ENCODE measurements around the gene TEX53. TPM values are rescaled to one million over a fixed set of nuclear protein-coding genes. Genes with fewer than 3 reads are reported as not detected.

TEX53 gene

DNA sequence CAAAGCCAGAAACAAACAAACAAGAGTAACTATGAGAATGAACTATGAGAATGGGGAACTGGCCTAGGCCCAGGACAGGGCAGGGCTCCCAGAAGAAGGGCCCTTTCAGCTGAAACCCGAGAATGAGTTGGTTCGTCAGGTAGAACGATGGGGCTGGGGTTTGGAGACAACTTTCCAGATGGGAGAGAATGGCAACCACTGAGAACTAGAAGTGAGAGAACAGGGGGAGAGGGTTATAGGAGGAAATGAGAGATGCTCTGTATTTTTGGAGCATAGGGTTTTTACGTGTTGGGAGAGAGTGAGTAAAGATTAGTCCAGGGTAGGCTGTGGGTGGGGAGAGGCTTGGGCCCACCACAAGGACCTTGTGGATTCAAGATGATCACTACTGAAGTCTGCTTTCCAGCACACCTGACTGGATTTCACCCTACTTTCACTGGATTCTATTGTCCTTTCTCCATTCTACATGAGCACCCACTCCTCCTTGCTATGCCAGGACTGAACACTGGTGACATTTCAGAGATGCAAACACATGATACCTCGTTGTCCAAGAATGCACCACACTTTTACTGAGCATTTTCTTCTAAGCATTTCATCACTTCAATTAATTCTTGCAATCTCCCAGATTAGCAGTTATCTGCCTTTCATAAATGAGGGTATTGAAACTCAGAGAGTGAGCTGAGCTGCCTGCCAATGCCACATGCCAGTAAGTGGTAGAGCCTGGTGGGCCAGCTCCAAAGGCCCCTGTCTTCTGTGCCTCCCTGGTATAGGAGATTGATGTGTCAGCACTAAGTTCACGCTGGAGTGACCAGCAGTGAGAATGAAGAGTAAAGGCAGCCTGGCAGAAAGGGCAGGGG is 49.7 kb downstream of the TEX53 start:
- H3K4ac ChIP-seq (ENCODE audit: low read depth, low read length) = no peak overlapping the region
- H3K36me3 ChIP-seq (ENCODE audit: control insufficient read depth, insufficient read depth, low read length) = no peaks in the 10 kb centered on the region
- WGBS (ENCODE audit: extremely low coverage, insufficient coverage, low lambda C conversion rate) = no CpG with 5 or more reads among the region's 6 CpGs
- no peak overlapping the region for H3K4me2 ChIP-seq (ENCODE audit: low read length)
- H2BK120ac ChIP-seq (ENCODE audit: low read depth, low read length) = no peak overlapping the region
- no peaks in the 10 kb centered on the region for H3K79me1 ChIP-seq (ENCODE audit: low read length)
- no peak overlapping the region for H2BK5ac ChIP-seq (ENCODE audit: low read length)
- no peak overlapping the region for H4K8ac ChIP-seq (ENCODE audit: low read depth, low read length)
- no peaks in the 10 kb centered on the region for H3K27me3 ChIP-seq (ENCODE audit: insufficient read depth, low read length, poor library complexity)
- peaks cover 5% of the 10 kb centered on the region for H3K4me1 ChIP-seq (ENCODE audit: control insufficient read depth, low read depth, low read length)
- H2BK15ac ChIP-seq (replicated peaks; ENCODE audit: low read depth) = no peak overlapping the region
- H3K9ac ChIP-seq (ENCODE audit: low read length) = no peak overlapping the region
- no peak overlapping the region for H3K56ac ChIP-seq (ENCODE audit: low read length)
- no peak overlapping the region for H3K18ac ChIP-seq (ENCODE audit: low read length)
- no peak overlapping the region for H3K4me3 ChIP-seq (ENCODE audit: low read length)
- H3K27ac ChIP-seq (ENCODE audit: low read depth, low read length) = no peak overlapping the region
- no peak overlapping the region for H4K5ac ChIP-seq (ENCODE audit: low read length)
- H2AK5ac ChIP-seq (ENCODE audit: low read length) = no peak overlapping the region
- no peak overlapping the region for H3K23ac ChIP-seq (ENCODE audit: low read length)
- H3K79me2 ChIP-seq (ENCODE audit: control insufficient read depth, insufficient read depth, low read length) = no peaks in the 10 kb centered on the region
- DNase-seq = no peak

DNA sequence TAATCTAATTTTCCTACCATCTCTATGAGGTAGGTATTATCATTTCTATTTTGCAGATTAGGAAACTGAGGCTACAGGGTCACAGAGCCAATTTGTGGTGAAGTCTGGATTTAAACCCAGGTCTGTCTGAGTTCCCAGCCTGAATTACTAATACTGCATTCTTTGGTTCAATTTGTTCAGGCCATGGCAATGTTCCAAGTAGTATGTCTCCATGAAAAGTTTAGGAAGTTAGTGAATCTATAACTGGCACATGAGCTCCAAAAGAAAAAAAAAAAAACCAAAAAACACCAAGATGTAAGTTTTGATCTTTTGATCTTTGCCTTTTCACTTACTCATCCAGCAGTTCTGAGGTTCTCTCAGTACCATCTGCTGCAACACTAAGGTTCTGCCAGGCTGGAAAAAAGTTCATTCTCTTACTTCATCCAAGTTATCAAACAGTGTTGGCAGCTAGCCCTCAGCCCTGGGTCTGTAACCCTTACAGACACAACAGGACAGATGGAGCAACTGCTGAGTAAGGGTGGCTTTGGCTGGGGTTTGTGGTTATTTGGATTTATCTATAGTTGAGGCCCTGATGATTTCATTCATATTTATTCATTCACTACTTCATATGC is 50.9 kb downstream of the TEX53 start:
- Histone ChIP-seq H3K56ac (ENCODE audit: low read length) (no peak overlapping the region), H2BK5ac (ENCODE audit: low read length) (no peak overlapping the region), H3K79me2 (ENCODE audit: control insufficient read depth, insufficient read depth, low read length) (no peaks in the 10 kb centered on the region), H3K9ac (ENCODE audit: low read length) (no peak overlapping the region), H3K18ac (ENCODE audit: low read length) (no peak overlapping the region), H2BK15ac (replicated peaks; ENCODE audit: low read depth) (no peak overlapping the region), H3K36me3 (ENCODE audit: control insufficient read depth, insufficient read depth, low read length) (no peaks in the 10 kb centered on the region), H3K23ac (ENCODE audit: low read length) (no peak overlapping the region), H3K4me2 (ENCODE audit: low read length) (no peak overlapping the region), H2BK120ac (ENCODE audit: low read depth, low read length) (no peak overlapping the region), H3K27me3 (ENCODE audit: insufficient read depth, low read length, poor library complexity) (no peaks in the 10 kb centered on the region), H3K27ac (ENCODE audit: low read depth, low read length) (no peak overlapping the region), H3K4me3 (ENCODE audit: low read length) (no peak overlapping the region), H3K79me1 (ENCODE audit: low read length) (no peaks in the 10 kb centered on the region), H3K4ac (ENCODE audit: low read depth, low read length) (no peak overlapping the region), H3K4me1 (ENCODE audit: control insufficient read depth, low read depth, low read length) (no peaks in the 10 kb centered on the region), H4K5ac (ENCODE audit: low read length) (no peak overlapping the region), H4K8ac (ENCODE audit: low read depth, low read length) (no peak overlapping the region), H2AK5ac (ENCODE audit: low read length) (no peak overlapping the region)
- no peak for DNase-seq

Small RNAs within 50 kb of the gene (small RNA-seq; reads per million reads assigned to genes)
- not detected for gene RF00019 (ENCODE audit: insufficient read depth)

Measured in mesendoderm (in vitro differentiated cells).